Stimulated activated naive CD4-positive, alpha-beta T cell treated with Interleukin-2 at 50 U/mL for 16 hours (primary cell): ENCODE results near the gene ARL6IP4.
A peak's percentile ranks its signal among the peaks of the same experiment; 100 is the strongest.
"Not testable (repeated sequence)": the region's sequence is repeated elsewhere in the genome, so short reads cannot be mapped to it uniquely, and the experiment has no call there.

Source experiments
- DNase-seq: peaks from one replicate; lab custom pipeline; 2025; lab: John Stamatoyannopoulos, UW

The ARL6IP4 gene

GRCh38 chr12:123010681-123011080 is 30.2 kb downstream of the ARL6IP4 start:
- DNase-seq = no peak

GRCh38 chr12:123011701-123012100 is 31.2 kb downstream of the ARL6IP4 start:
- DNase-seq = no peak

- no peak for DNase-seq
Measured at GRCh38 chr12:123013185-123014095, 33.0 kb downstream of the ARL6IP4 start.

- not testable (repeated sequence) for DNase-seq
Measured at GRCh38 chr12:123014473-123014872, 34.0 kb downstream of the ARL6IP4 start.

- no peak for DNase-seq
Measured at GRCh38 chr12:123017753-123018152, 37.3 kb downstream of the ARL6IP4 start.

GRCh38 chr12:123019841-123020138 is 39.3 kb downstream of the ARL6IP4 start:
- DNase-seq = no peak

GRCh38 chr12:123021688-123022604 is 41.5 kb downstream of the ARL6IP4 start:
- DNase-seq = no peak

GRCh38 chr12:123022846-123023245 is 42.4 kb downstream of the ARL6IP4 start:
- DNase-seq = no peak

- peak; percentile 2 for DNase-seq
Measured at GRCh38 chr12:123024819-123025391, 44.4 kb downstream of the ARL6IP4 start.

GRCh38 chr12:123026094-123026853 is 45.8 kb downstream of the ARL6IP4 start:
- no peak for DNase-seq

GRCh38 chr12:123027726-123028445 is 47.4 kb downstream of the ARL6IP4 start:
- DNase-seq = no peak

- DNase-seq = no peak
Measured at GRCh38 chr12:123028475-123028874, 48.0 kb downstream of the ARL6IP4 start.

- DNase-seq = no peak
Measured at GRCh38 chr12:123029550-123029949, 49.1 kb downstream of the ARL6IP4 start.

GRCh38 chr12:123030686-123031085 is 50.2 kb downstream of the ARL6IP4 start:
- DNase-seq = no peak

- DNase-seq = no peak
Measured at GRCh38 chr12:123031171-123031845, 50.8 kb downstream of the ARL6IP4 start.
